ENCODE data around the gene MYL10. TPM values are rescaled to one million over a fixed set of nuclear protein-coding genes. Genes with fewer than 3 reads are reported as not detected.

MYL10 gene
- total RNA-seq, 1 donor from 2014 or later: not detected

DNA sequence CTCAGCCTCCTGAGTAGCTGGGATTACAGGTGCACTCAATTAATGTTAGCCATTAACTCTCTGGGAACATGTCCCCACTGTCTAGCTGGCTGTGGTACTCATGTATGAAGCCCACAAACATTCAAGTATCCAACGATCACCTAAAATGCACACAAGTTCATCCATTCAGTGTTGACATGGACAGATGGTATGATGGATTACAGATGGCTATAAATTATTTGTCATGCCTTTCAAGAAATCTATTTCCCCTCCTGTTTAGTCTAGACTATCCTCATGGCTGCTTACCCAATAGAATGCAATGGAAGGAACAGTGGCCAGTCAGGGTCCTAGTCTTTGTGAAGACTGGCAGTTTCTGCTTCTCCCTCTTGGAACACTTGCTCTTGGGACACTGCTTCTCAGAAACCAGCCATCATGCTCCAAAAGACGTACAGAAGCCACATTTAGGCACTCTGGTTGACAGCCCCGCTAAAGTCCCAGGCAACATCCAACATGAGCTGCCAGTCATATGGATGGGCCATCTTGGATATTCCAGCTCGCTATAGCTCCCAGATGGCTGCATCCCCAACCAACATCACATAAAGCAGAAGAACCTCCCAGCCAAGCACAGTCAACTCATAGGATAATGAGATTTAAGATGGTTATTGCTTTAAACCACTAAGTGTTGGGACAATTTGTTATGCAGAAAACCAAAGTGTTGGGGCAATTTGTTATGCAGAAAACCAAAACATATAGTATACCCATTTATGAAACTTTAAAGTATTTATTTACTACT is 33.1 kb downstream of the MYL10 start:
- no peak for DNase-seq

- no peak for DNase-seq
Measured at GRCh38 chr7:101595246-101595645, 33.9 kb downstream of the MYL10 start.

GRCh38 chr7:101594790-101595189 is 34.3 kb downstream of the MYL10 start:
- DNase-seq: no peak

- no peak for DNase-seq
Measured at GRCh38 chr7:101593556-101593955, 35.5 kb downstream of the MYL10 start.

DNA sequence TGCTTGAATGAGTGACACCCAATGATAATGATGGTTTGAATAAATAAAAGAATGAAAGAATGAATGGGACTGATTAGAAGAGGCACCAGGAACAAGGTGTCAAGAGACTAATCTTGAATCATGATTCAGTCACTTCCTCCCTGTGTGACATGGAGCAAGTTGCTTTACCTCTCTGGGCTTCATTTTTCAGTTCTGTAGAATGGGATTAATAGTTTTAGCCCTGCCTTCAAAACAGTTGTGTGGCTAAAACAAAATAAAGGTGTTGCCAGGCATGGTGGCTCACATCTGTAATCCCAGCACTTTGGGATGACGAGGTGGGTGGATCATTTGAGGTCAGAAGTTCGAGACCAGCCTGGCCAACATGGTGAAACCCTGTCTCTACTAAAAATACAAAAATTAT is 37.6 kb downstream of the MYL10 start:
- no peak for DNase-seq

- DNase-seq: no peak
Measured at GRCh38 chr7:101590663-101591435, 38.2 kb downstream of the MYL10 start.

- DNase-seq: no peak
Measured at GRCh38 chr7:101589976-101590662, 39.0 kb downstream of the MYL10 start.

DNA sequence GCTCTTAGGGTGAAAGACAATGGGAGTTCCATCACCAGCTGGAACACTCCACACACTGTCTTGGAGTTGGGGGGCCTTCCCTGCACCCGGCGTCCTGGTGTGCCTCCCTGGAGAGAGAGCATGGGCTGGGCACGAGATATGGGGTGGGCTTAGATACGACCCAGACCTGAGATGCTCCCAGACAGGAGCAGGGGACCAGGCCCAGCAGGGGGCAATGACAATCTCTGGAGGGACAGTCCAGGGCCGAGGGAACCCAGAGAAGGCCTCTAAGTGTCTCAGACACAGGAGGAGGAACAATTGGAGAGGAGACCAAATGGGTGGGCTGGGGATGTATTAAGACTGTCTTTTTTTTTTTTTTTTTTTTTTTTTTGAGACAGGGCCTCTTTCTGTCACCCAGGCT is 40.0 kb downstream of the MYL10 start:
- no peak for DNase-seq

- DNase-seq: no peak
Measured at GRCh38 chr7:101588131-101588935, 40.8 kb downstream of the MYL10 start.

GRCh38 chr7:101586906-101587677 is 42.0 kb downstream of the MYL10 start:
- no peak for DNase-seq

- no peak for DNase-seq
Measured at GRCh38 chr7:101586078-101586905, 42.8 kb downstream of the MYL10 start.

DNA sequence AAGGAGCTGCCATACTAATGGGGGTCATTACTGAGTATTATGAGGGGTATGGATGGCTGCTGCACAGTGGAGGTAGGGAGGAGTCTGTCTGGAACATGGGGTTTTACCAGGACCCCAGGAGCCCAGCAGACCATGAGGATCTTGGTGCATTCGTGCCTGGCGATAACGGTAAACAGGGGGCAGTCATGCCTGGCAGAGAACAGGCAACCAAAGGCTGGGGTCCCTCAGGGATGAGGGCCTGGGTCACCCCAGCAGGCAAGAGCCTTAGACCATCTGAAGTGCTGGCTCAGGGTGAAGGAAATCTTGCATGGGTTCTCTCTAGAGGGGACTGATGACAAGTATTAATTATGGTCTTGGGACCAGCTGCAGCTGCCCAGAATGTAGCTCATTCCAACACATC is 46.1 kb downstream of the MYL10 start:
- no peak for DNase-seq

DNA sequence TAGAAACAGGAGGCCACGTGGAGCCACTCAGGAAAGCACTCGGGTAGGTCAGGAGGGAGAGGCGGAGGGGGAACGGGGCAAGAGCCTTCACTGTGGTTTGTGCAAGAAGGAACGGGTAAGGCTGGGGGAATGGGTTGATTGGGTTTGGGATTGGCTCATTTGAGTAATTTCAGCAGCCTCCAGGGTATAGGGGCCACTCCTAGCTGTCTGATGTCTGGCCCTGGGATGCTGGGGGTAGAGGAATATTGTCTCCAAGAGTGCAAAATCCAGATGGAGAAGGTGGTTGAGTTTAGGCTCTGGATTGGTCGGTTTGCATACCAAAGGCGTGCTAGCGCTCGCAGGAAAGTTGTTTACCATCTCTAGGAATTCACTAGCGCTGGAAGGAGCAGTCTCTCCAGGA is 47.2 kb downstream of the MYL10 start:
- no peak for DNase-seq

DNA sequence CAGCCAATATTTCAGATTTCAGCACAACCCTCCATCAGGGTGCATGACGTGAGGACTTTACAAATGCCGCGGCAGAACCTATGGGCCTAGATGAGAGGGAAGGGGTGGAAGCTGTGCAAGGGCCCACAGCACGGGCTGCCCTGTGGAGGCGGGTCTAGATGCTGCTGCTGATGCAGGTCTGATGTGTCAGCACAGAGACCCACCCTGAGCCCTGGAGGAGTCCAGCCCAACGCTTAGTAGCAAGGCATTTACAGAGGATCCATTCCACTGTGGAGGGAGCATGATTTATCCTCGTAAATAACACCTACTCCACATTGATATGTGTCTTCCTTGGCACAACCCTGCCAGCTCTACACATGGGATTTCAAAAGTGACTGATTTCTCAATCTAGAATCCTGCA is 48.5 kb downstream of the MYL10 start:
- no peak for DNase-seq

GRCh38 chr7:101578552-101578951 is 50.5 kb downstream of the MYL10 start:
- no peak for DNase-seq

GRCh38 chr7:101576998-101577397 is 52.1 kb downstream of the MYL10 start:
- DNase-seq: no peak

- no peak for DNase-seq
Measured at GRCh38 chr7:101575721-101576120, 53.4 kb downstream of the MYL10 start.

- DNase-seq: no peak
Measured at GRCh38 chr7:101575168-101575567, 53.9 kb downstream of the MYL10 start.

- DNase-seq: no peak
Measured at GRCh38 chr7:101572156-101572555, 56.9 kb downstream of the MYL10 start.

- no peak for DNase-seq
Measured at GRCh38 chr7:101567230-101567629, 61.9 kb downstream of the MYL10 start.

Data from occipital lobe (tissue), 2 donors.